ENCODE results near the gene NCAPG2.

Gene NCAPG2

DNA sequence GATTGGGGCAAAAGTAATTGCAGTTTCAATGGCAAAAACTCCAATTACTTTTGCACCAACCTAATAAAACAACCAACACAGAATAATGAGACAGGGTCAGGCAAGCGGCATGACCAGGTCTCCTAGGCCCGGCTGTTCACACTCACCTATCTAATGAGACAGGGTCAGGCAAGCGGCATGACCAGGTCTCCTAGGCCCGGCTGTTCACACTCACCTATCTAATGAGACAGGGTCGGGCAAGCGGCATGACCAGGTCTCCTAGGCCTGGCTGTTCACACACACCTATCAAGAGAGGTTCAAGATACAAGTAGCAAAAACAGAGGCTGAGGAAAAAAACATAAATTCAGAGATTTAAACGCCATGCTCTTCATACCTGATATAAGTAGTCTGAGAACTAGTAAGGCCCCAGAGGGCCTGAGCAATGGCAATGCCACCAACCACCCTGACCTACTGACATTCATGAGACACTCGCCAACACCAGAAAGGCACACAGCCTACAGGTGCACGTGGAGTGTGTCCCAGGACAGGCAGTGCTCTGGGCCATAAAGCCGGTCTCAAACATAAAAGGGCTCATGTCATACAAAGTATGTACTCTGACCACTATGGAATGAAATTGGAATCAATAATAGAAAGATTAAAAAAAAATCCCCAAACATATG is 40.6 kb upstream of the NCAPG2 start:
- no peaks in the 10 kb centered on the region for H3K36me3 ChIP-seq (ENCODE audit: control insufficient read depth, insufficient read depth, low read length)
- no peak overlapping the region for H3K4me2 ChIP-seq (ENCODE audit: low read length)
- no peak for TF ChIP-seq CTCF (IDR thresholded peaks at IDR 0.05)

DNA sequence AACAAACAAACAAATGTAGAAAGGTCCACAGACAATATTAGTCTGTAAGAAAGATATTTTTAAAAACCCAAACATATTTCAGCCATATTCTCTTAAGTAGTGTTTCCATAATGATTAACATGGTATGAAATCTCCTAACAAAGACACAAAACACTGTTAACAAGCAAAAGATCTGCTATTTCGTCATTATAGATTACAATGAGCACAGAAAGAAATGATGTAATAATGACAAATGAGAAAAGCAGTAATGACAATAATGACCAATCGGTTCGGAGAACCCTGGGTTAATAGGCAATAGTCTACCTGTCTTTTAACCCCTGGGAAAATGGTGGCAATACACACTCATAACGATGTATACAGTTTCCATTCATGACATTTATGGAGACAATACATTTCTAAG is 39.5 kb upstream of the NCAPG2 start:
- TF ChIP-seq CTCF (IDR thresholded peaks at IDR 0.05): no peak
- Histone ChIP-seq H3K4me3 (ENCODE audit: low read depth, low read length) (no peak overlapping the region), H3K36me3 (ENCODE audit: control insufficient read depth, insufficient read depth, low read length) (no peaks in the 10 kb centered on the region)

More for the DNA sequence above, 40.6 kb upstream of the NCAPG2 start:
- Histone ChIP-seq H3K9ac (no peak overlapping the region), H3K27me3 (ENCODE audit: control insufficient read depth, insufficient read depth, low read length) (no peaks in the 10 kb centered on the region), H2AFZ (no peak overlapping the region), H3K27ac (no peak overlapping the region), H3K4me3 (ENCODE audit: low read depth, low read length) (no peak overlapping the region), H3K4me1 (no peaks in the 10 kb centered on the region), H3K79me2 (no peaks in the 10 kb centered on the region), H3K9me3 (ENCODE audit: control insufficient read depth, low read length) (no peaks in the 10 kb centered on the region)

GRCh38 chr7:158743219-158743618 is 38.6 kb upstream of the NCAPG2 start:
- H3K4me2 ChIP-seq (ENCODE audit: low read length): no peak overlapping the region
- no peaks in the 10 kb centered on the region for H3K27me3 ChIP-seq (ENCODE audit: control insufficient read depth, insufficient read depth, low read length)
- no peak overlapping the region for H3K27ac ChIP-seq
- H3K79me2 ChIP-seq: no peaks in the 10 kb centered on the region
- H3K36me3 ChIP-seq (ENCODE audit: control insufficient read depth, insufficient read depth, low read length): no peaks in the 10 kb centered on the region
- no peak overlapping the region for H3K4me3 ChIP-seq (ENCODE audit: low read depth, low read length)
- H3K9ac ChIP-seq: no peak overlapping the region
- H3K4me1 ChIP-seq: no peaks in the 10 kb centered on the region
- H2AFZ ChIP-seq: no peak overlapping the region
- no peaks in the 10 kb centered on the region for H3K9me3 ChIP-seq (ENCODE audit: control insufficient read depth, low read length)
- TF ChIP-seq CTCF (IDR thresholded peaks at IDR 0.05): no peak

More for the DNA sequence above, 39.5 kb upstream of the NCAPG2 start:
- no peak overlapping the region for H3K4me2 ChIP-seq (ENCODE audit: low read length)
- H3K9me3 ChIP-seq (ENCODE audit: control insufficient read depth, low read length): no peaks in the 10 kb centered on the region
- no peaks in the 10 kb centered on the region for H3K79me2 ChIP-seq
- no peaks in the 10 kb centered on the region for H3K4me1 ChIP-seq
- no peak overlapping the region for H3K9ac ChIP-seq
- H3K27ac ChIP-seq: no peak overlapping the region
- H3K27me3 ChIP-seq (ENCODE audit: control insufficient read depth, insufficient read depth, low read length): no peaks in the 10 kb centered on the region
- H2AFZ ChIP-seq: no peak overlapping the region

- no peak overlapping the region for H3K4me3 ChIP-seq (ENCODE audit: low read depth, low read length)
- no peaks in the 10 kb centered on the region for H3K4me1 ChIP-seq
- H3K4me2 ChIP-seq (ENCODE audit: low read length): no peak overlapping the region
- H3K9me3 ChIP-seq (ENCODE audit: control insufficient read depth, low read length): no peaks in the 10 kb centered on the region
- H3K79me2 ChIP-seq: no peaks in the 10 kb centered on the region
- H2AFZ ChIP-seq: no peak overlapping the region
- no peaks in the 10 kb centered on the region for H3K36me3 ChIP-seq (ENCODE audit: control insufficient read depth, insufficient read depth, low read length)
- no peak overlapping the region for H3K27ac ChIP-seq
- H3K27me3 ChIP-seq (ENCODE audit: control insufficient read depth, insufficient read depth, low read length): no peaks in the 10 kb centered on the region
- no peak overlapping the region for H3K9ac ChIP-seq
- no peak for TF ChIP-seq CTCF (IDR thresholded peaks at IDR 0.05)
These were observed 37.6 kb upstream of the NCAPG2 start for GRCh38 chr7:158742065-158742821.
